Endothelial cell of umbilical vein (primary cell): ENCODE results near the gene LLGL2. TPM values are rescaled to one million over a fixed set of nuclear protein-coding genes. Genes with fewer than 3 reads are reported as not detected.

Experiments
- BruUV-seq: library from RNA; stranded (reverse); fragments of 400-500 nt; replicated peaks from 2 replicates; lab custom pipeline; 2021; lab: Mats Ljungman, UMichigan
- CTCF ChIA-PET: fragments of 300-600, 350-600 bp; sonication (Branson Sonifier 250); formaldehyde crosslinking; loops from one replicate; lab custom pipeline; 2021; ENCODE audit warnings: antibody characterized with exemption, inconsistent platforms; lab: Charles Lee
- POLR2A ChIA-PET: fragments of 300-600, 350-600 bp; sonication (Branson Sonifier 250); formaldehyde crosslinking; loops from one replicate; lab custom pipeline; 2021; ENCODE audit warnings: antibody characterized with exemption, inconsistent platforms; lab: Charles Lee
- DNase-seq: peaks from one replicate; pipeline ENCODE4 v3.0.0-alpha.2; 2011; ENCODE audit warnings: low read depth, low spot score
- FAIRE-seq: peaks from 2 replicates; lab custom pipeline; 2011; peaks lifted over from hg19 to GRCh38; lab: Jason Lieb, UNC
- H2AFZ ChIP-seq: 2 replicates; pipeline ENCODE4 v1.6.0; 2012; ENCODE audit warnings: low read depth, low read length, control low read depth, inconsistent platforms
- H3K27ac ChIP-seq: 2 replicates; pipeline ENCODE4 v1.5.1; 2011; ENCODE audit warnings: low read depth, mild to moderate bottlenecking, control low read depth, low read length, moderate library complexity; ENCODE audit not compliant: insufficient read depth
- H3K27me3 ChIP-seq, 2 experiments: 2 replicates each; pipeline versions ENCODE4 v1.6.0 to v1.6.1; 2011; ENCODE audit warnings: low read length in 2 of 2, mixed read lengths in 1 of 2; ENCODE audit not compliant: control insufficient read depth in 2 of 2, insufficient read depth in 2 of 2
- H3K36me3 ChIP-seq, 2 experiments: 2 replicates in 1 of 2; 3 replicates in 1 of 2; pipeline ENCODE4 v1.5.1; 2011; ENCODE audit warnings: low read length in 2 of 2, mild to moderate bottlenecking in 1 of 2, moderate library complexity in 1 of 2; ENCODE audit not compliant: control insufficient read depth in 2 of 2, insufficient read depth in 2 of 2; ENCODE audit errors: extremely low read depth in 1 of 2
- H3K4me1 ChIP-seq: 3 replicates; pipeline ENCODE4 v1.5.1; 2011; ENCODE audit warnings: mild to moderate bottlenecking, low read length; ENCODE audit not compliant: control insufficient read depth, insufficient read depth; ENCODE audit errors: extremely low read depth
- H3K4me2 ChIP-seq: 2 replicates; pipeline ENCODE4 v1.6.1; 2011; ENCODE audit warnings: low read length, control low read depth, mixed read lengths; ENCODE audit not compliant: insufficient read depth
- H3K4me3 ChIP-seq, 3 experiments: fragments of 200-600 bp in 1 of 3; sonication (generic), shearing (Covaris generic) in 1 of 3; replicated peaks in 1 of 3; 2 replicates each; pipeline ENCODE4 v1.5.1; 2011 to 2016; ENCODE audit warnings: control low read depth in 3 of 3, low read length in 3 of 3, mild to moderate bottlenecking in 2 of 3, inconsistent platforms in 1 of 3, low read depth in 1 of 3, moderate library complexity in 1 of 3; ENCODE audit not compliant: insufficient read depth in 1 of 3
- H3K79me2 ChIP-seq: 2 replicates; pipeline ENCODE4 v1.6.0; 2012; ENCODE audit warnings: low read length, inconsistent platforms; ENCODE audit not compliant: control insufficient read depth, insufficient read depth
- H3K9ac ChIP-seq: replicated peaks from 2 replicates; pipeline ENCODE3; 2011; ENCODE audit warnings: low read length, control low read depth; ENCODE audit not compliant: insufficient read depth; ENCODE audit errors: extremely low read depth
- H3K9me1 ChIP-seq: replicated peaks from 3 replicates; pipeline ENCODE4 v1.6.0; 2011; ENCODE audit warnings: mild to moderate bottlenecking, low read length; ENCODE audit not compliant: control insufficient read depth, insufficient read depth; ENCODE audit errors: extremely low read depth
- H3K9me3 ChIP-seq: replicated peaks from 2 replicates; pipeline ENCODE4 v1.5.1; 2012; ENCODE audit warnings: low read length, inconsistent platforms; ENCODE audit not compliant: control insufficient read depth, insufficient read depth
- H4K20me1 ChIP-seq: replicated peaks from 2 replicates; pipeline ENCODE3; 2011; ENCODE audit warnings: mild to moderate bottlenecking, low read length; ENCODE audit not compliant: control insufficient read depth, insufficient read depth; ENCODE audit errors: extremely low read depth
- EZH2 ChIP-seq: IDR thresholded peaks from 2 replicates; pipeline ENCODE4 v1.6.1; 2012; ENCODE audit warnings: borderline replicate concordance, low read depth, mild to moderate bottlenecking, moderate library complexity, low read length, inconsistent platforms; ENCODE audit not compliant: severe bottlenecking
- FOS ChIP-seq: IDR thresholded peaks from 2 replicates; pipeline ENCODE4 v1.6.1; 2011; ENCODE audit warnings: mild to moderate bottlenecking, low read length, moderate library complexity, borderline replicate concordance; ENCODE audit not compliant: insufficient read depth
- GATA2 ChIP-seq: IDR thresholded peaks from 2 replicates; pipeline ENCODE4 v1.7.0; 2011; ENCODE audit warnings: low read depth, mild to moderate bottlenecking, moderate library complexity, mixed read lengths, low read length; ENCODE audit not compliant: insufficient read length, insufficient read depth
- JUN ChIP-seq: IDR thresholded peaks from 2 replicates; pipeline ENCODE4 v1.6.1; 2011; ENCODE audit warnings: borderline replicate concordance, low read depth; ENCODE audit not compliant: insufficient read length, insufficient read depth
- MYC ChIP-seq: IDR thresholded peaks from one replicate; pipeline ENCODE4 v1.6.1; 2011; ENCODE audit warnings: mild to moderate bottlenecking, low read depth, low read length
- POLR2A ChIP-seq: IDR thresholded peaks from 2 replicates; pipeline ENCODE4 v1.6.1; 2012; ENCODE audit warnings: low read depth, mild to moderate bottlenecking, control low read depth, low read length
- POLR2AphosphoS5 ChIP-seq: IDR thresholded peaks from 2 replicates; pipeline ENCODE4 v1.6.1; 2012; ENCODE audit warnings: low read depth, mild to moderate bottlenecking, control low read depth, low read length, moderate library complexity; ENCODE audit not compliant: insufficient read depth
- dilution Hi-C: fragments of 300-500 bp; cut with MboI; formaldehyde crosslinking; loops from one replicate; pipeline ENCODE4 v1.15.0; 2019; ENCODE audit warnings: low sequenced_read_pairs; ENCODE audit not compliant: extremely low pct_ligation_motif_present
- intact Hi-C: fragments of 100-400 bp; cut with micrococcal nuclease; formaldehyde crosslinking; loops from one replicate; pipeline ENCODE4 v1.10.0; 2022
- polyA plus RNA-seq, 4 experiments: library from polyadenylated mRNA; depleted of rRNA in 3 of 4; stranded (reverse) in 3 of 4; unstranded in 1 of 4; fragments of >200 nt; gene quantifications; 2 replicates each; pipeline versions ENCODE4 v1.2.1 to v1.2.3, GENCODE V29; 2011 to 2012; ENCODE audit warnings: missing spikeins in 1 of 4
- total RNA-seq: library from RNA; stranded (reverse); gene quantifications from 2 replicates; pipeline ENCODE4 v1.2.3, GENCODE V29; 2021
- TF ChIP-seq, protein P1 (sequence below): IDR thresholded peaks from 2 replicates; pipeline ENCODE4 v1.6.1; 2011; ENCODE audit not compliant: insufficient read depth, insufficient read length
- TF ChIP-seq, protein P2 (sequence below), 2 donors: IDR thresholded peaks; 1 replicate in 1 of 2; 2 replicates in 1 of 2; pipeline ENCODE4 v1.5.1; 2011; ENCODE audit warnings: low read length in 2 of 2, mild to moderate bottlenecking in 2 of 2, moderate library complexity in 2 of 2, control low read depth in 1 of 2, inconsistent platforms in 1 of 2, low read depth in 1 of 2; ENCODE audit not compliant: insufficient read depth in 1 of 2; ENCODE audit errors: extremely low read depth in 1 of 2

LLGL2 gene
- total and polyA plus RNA-seq, 2 donors (not counting 3 experiments of a cell fraction or from before 2014, with no cell fraction given): 5.3 to 5.4 TPM

DNA sequence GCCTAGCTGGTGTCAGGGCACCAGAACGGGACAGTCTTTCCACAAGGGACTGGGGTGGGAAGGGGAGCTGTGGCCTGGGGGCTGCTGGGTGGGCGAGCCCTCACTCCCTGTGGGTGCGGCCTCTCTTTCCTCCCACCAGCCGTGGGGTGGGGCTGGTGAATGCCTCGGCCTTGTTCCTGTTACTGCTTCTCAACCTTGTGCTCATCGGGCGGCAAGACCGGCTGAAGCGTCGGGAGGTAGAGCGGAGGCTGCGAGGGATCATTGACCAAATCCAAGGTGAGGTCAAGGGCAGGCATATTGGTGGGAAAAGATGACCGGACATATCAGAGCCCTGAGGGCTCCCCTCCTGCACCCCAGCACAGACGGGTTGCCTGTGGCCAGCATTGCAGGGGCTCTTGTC lies 39.3 kb upstream of the LLGL2 start:
- no peak overlapping the region for H3K4me3 ChIP-seq
- CTCF ChIA-PET: interaction anchor here (1.5 to 2.1 kb wide), 4 partner anchors 9 to 57 kb away, joined by 4 to 9 read pairs (median 6); no protein-coding TSS in a partner anchor
- no peak for DNase-seq
- no peak overlapping the region for H3K27ac ChIP-seq
- TF ChIP-seq MYC (no peak), GATA2 (no peak), JUN (no peak), EZH2 (no peak), POLR2AphosphoS5 (no peak), FOS (no peak), POLR2A (no peak)
- TF ChIP-seq, protein P1, sequence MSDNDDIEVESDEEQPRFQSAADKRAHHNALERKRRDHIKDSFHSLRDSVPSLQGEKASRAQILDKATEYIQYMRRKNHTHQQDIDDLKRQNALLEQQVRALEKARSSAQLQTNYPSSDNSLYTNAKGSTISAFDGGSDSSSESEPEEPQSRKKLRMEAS: no peak
- TF ChIP-seq, protein P2, sequence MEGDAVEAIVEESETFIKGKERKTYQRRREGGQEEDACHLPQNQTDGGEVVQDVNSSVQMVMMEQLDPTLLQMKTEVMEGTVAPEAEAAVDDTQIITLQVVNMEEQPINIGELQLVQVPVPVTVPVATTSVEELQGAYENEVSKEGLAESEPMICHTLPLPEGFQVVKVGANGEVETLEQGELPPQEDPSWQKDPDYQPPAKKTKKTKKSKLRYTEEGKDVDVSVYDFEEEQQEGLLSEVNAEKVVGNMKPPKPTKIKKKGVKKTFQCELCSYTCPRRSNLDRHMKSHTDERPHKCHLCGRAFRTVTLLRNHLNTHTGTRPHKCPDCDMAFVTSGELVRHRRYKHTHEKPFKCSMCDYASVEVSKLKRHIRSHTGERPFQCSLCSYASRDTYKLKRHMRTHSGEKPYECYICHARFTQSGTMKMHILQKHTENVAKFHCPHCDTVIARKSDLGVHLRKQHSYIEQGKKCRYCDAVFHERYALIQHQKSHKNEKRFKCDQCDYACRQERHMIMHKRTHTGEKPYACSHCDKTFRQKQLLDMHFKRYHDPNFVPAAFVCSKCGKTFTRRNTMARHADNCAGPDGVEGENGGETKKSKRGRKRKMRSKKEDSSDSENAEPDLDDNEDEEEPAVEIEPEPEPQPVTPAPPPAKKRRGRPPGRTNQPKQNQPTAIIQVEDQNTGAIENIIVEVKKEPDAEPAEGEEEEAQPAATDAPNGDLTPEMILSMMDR (IDR thresholded peaks at IDR 0.05; ENCODE audit: extremely low read depth in 1 of 2, insufficient read depth in 1 of 2, low read depth in 1 of 2, low read length in 2 of 2): no peak
- no peaks in the 10 kb centered on the region for H3K9me1 ChIP-seq
- POLR2A ChIA-PET: no interaction called here
- H3K36me3 ChIP-seq: no peaks in the 10 kb centered on the region
- intact Hi-C loops: no loop called here
- no peaks in the 10 kb centered on the region for H3K79me2 ChIP-seq
- BruUV-seq: no TSS peak
- dilution Hi-C loops: no loop called here
- no peak overlapping the region for H2AFZ ChIP-seq
- no peaks in the 10 kb centered on the region for H4K20me1 ChIP-seq
- H3K4me2 ChIP-seq: no peak overlapping the region
- no peak overlapping the region for H3K9ac ChIP-seq
- H3K27me3 ChIP-seq: no peaks in the 10 kb centered on the region
- peaks cover 9% of the 10 kb centered on the region for H3K4me1 ChIP-seq
- no peaks in the 10 kb centered on the region for H3K9me3 ChIP-seq
- no peak for FAIRE-seq
